IPS-18a (cell line): Measurements from ENCODE around the gene CPSF6.
"Not testable (repeated sequence)": the region's sequence is repeated elsewhere in the genome, so short reads cannot be mapped to it uniquely, and the experiment has no call there.

Experiments
- H3K27ac ChIP-seq: one replicate; pipeline ENCODE4 v1.5.1; 2013; ENCODE audit warnings: low read length
- H3K27me3 ChIP-seq: one replicate; pipeline ENCODE4 v1.6.1; 2013; ENCODE audit warnings: mild to moderate bottlenecking, low read length; ENCODE audit not compliant: control insufficient read depth, insufficient read depth
- H3K36me3 ChIP-seq: one replicate; pipeline ENCODE4 v1.6.1; 2013; ENCODE audit warnings: low read depth, low read length; ENCODE audit not compliant: control insufficient read depth
- H3K4me1 ChIP-seq: one replicate; pipeline ENCODE4 v1.6.1; 2013; ENCODE audit warnings: low read depth, low read length; ENCODE audit not compliant: control insufficient read depth
- H3K4me3 ChIP-seq: one replicate; pipeline ENCODE4 v1.5.1; 2013; ENCODE audit warnings: low read length
- H3K9ac ChIP-seq: one replicate; pipeline ENCODE4 v1.6.1; 2013; ENCODE audit warnings: mild to moderate bottlenecking, low read length, moderate library complexity
- H3K9me3 ChIP-seq: one replicate; pipeline ENCODE4 v1.6.1; 2013; ENCODE audit warnings: low read depth, low read length; ENCODE audit not compliant: control insufficient read depth

CPSF6 gene

DNA sequence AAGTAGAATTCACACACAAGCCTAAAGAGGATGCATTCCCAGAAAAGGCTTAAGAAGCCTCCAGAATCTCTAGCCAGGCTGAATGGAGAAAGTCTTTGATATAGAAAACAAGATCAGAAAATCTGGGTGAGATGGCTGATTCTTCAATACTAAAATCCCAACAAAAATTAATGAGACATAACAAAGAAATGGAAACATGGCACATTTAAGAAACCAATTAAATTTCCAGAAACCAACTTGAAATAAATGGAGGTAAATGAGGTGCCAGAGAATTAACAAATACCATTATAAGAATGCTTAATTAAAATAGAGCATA, 51.9 kb downstream of the CPSF6 start:
- Histone ChIP-seq H3K4me1 (no peaks in the 10 kb centered on the region), H3K9me3 (no peaks in the 10 kb centered on the region), H3K36me3 (no peaks in the 10 kb centered on the region), H3K27me3 (no peaks in the 10 kb centered on the region), H3K4me3 (no peak overlapping the region), H3K9ac (no peak overlapping the region), H3K27ac (no peak overlapping the region)

- Histone ChIP-seq H3K9ac (no peak overlapping the region), H3K4me1 (no peaks in the 10 kb centered on the region), H3K27me3 (no peaks in the 10 kb centered on the region), H3K27ac (no peak overlapping the region), H3K4me3 (no peak overlapping the region), H3K9me3 (no peaks in the 10 kb centered on the region), H3K36me3 (no peaks in the 10 kb centered on the region)
These were observed 58.8 kb downstream of the CPSF6 start for GRCh38 chr12:69298133-69298532.

- H3K4me3 ChIP-seq, result no peak overlapping the region
- no peaks in the 10 kb centered on the region for H3K9me3 ChIP-seq
- no peaks in the 10 kb centered on the region for H3K36me3 ChIP-seq
- no peak overlapping the region for H3K27ac ChIP-seq
- no peaks in the 10 kb centered on the region for H3K27me3 ChIP-seq
- no peak overlapping the region for H3K9ac ChIP-seq
- H3K4me1 ChIP-seq, result no peaks in the 10 kb centered on the region
These were observed 59.6 kb downstream of the CPSF6 start for GRCh38 chr12:69298947-69299346.

DNA sequence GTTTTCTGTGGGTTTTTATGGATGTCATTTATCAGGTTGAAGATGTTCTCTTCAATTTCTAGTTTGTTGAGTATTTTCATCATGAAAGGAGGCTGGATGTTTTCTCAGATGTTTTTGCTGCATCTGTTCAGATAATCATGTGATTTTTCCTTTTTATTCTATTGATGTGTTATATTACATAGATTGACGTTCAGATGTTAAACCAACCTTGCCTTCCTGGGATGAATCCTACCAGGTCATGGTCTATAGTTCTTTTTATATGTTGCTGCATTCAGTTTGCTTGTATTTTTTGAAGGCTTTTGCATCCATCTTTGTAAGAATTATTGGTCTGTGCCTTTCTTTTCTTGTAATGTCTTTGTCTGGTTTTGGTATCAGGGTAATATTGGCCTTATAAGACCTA, 64.9 kb downstream of the CPSF6 start:
- H3K9ac ChIP-seq, result no peak overlapping the region

DNA sequence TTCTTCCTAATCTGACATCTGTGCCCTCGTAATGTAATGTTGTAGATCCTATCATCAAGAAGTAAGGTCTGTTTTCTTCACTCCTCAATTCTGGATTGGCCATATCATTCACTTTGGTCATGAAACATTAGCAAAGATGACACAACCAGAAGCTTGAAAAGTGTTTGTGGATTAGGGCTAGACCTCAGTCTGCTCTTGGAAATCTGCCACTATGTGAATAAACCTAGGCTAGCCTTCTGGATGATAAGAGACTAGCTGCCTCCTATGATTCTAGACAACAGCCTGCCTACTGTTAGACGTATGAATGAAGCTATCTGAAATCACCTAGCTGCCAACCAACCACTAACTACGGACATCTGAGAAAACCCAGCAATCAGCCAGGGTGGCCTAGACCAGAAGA, 70.1 kb downstream of the CPSF6 start:
- H3K9me3 ChIP-seq, result peaks cover 2% of the 10 kb centered on the region
- H3K36me3 ChIP-seq, result no peaks in the 10 kb centered on the region
- H3K4me1 ChIP-seq, result no peaks in the 10 kb centered on the region

More for the DNA sequence above, 64.9 kb downstream of the CPSF6 start:
- Histone ChIP-seq H3K4me1 (no peaks in the 10 kb centered on the region), H3K4me3 (no peak overlapping the region), H3K36me3 (no peaks in the 10 kb centered on the region), H3K27me3 (no peaks in the 10 kb centered on the region), H3K9me3 (peaks cover 2% of the 10 kb centered on the region), H3K27ac (no peak overlapping the region)

GRCh38 chr12:69313209-69313608, 73.8 kb downstream of the CPSF6 start:
- Histone ChIP-seq H3K27me3 (no peaks in the 10 kb centered on the region), H3K36me3 (no peaks in the 10 kb centered on the region), H3K4me3 (no peak overlapping the region), H3K27ac (no peak overlapping the region), H3K4me1 (no peaks in the 10 kb centered on the region), H3K9me3 (no peaks in the 10 kb centered on the region), H3K9ac (no peak overlapping the region)

More for the DNA sequence above, 70.1 kb downstream of the CPSF6 start:
- H3K27ac ChIP-seq, result no peak overlapping the region
- H3K4me3 ChIP-seq, result no peak overlapping the region
- no peak overlapping the region for H3K9ac ChIP-seq
- no peaks in the 10 kb centered on the region for H3K27me3 ChIP-seq

DNA sequence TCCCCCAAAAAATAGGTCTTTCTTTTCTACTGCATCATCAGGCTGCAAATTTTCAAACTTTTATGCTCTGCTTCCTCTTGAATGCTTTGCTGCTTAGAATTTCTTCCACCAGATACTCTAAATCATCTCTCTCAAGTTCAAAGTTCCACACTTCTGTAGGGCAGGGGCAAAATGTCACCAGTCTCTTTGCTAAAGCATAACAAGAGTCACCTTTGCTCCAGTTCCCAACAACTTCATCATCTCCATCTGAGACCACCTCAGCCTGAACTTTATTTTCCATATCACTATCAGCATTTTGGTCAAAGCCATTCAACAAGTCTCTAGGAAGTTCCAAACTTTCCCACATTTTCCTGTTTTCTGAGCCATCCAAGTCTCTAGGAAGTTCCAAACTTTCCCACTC, 77.4 kb downstream of the CPSF6 start:
- H3K9me3 ChIP-seq, H3K4me1 ChIP-seq, H3K27me3 ChIP-seq, H3K36me3 ChIP-seq, H3K9ac ChIP-seq, H3K4me3 ChIP-seq, H3K27ac ChIP-seq: not testable (repeated sequence)

- H3K4me1 ChIP-seq, H3K27ac ChIP-seq, H3K9me3 ChIP-seq, H3K4me3 ChIP-seq, H3K36me3 ChIP-seq, H3K27me3 ChIP-seq, H3K9ac ChIP-seq: not testable (repeated sequence)
These were observed 77.9 kb downstream of the CPSF6 start for GRCh38 chr12:69317233-69317632.

DNA sequence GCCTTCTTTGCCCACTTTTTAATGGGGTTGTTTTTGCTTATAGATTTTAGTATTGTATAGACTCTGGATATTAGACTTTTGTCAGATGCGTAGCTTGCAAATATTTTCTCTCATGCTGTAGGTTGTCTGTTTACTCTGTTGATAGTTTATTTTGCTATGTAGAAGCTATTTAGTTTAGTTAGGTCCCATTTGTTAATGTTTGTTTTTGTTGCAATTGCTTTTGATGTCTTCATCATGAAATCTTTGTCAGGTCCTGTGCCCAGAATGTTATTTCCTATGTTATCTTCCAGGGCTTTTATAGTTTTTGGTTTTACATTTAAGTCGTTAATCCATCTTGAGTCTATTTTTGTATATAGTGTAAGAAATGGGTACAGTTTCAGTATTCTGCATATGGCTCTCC, 78.9 kb downstream of the CPSF6 start:
- Histone ChIP-seq H3K9ac (no peak overlapping the region), H3K9me3 (no peaks in the 10 kb centered on the region), H3K36me3 (no peaks in the 10 kb centered on the region), H3K4me1 (peaks cover 7% of the 10 kb centered on the region), H3K27me3 (no peaks in the 10 kb centered on the region), H3K4me3 (no peak overlapping the region), H3K27ac (no peak overlapping the region)

DNA sequence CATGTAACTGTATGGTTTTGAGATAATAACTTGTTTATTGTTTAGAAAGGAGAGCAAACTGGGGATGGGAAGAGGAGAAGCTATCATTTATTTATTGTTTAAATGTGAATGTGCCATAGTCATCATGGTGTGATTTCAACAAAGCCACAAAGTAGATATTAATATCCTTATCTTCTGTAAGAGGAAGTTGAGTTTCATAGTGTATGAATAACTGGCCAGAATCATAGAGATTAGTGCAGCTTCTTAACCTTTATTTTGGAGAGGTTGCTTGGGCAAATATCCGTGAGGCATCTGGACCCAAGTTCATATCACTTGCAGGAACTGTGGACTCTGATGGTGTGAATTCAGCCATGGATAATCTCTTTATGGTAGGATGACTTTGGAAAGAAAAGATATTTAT, 82.0 kb downstream of the CPSF6 start:
- Histone ChIP-seq H3K9ac (no peak overlapping the region), H3K27me3 (no peaks in the 10 kb centered on the region), H3K36me3 (no peaks in the 10 kb centered on the region), H3K27ac (no peak overlapping the region), H3K9me3 (no peaks in the 10 kb centered on the region), H3K4me3 (no peak overlapping the region), H3K4me1 (peaks cover 7% of the 10 kb centered on the region)
